GM19397 (cell line): Measurements from ENCODE around the gene CORO2A.
A peak's percentile ranks its signal among the peaks of the same experiment; 100 is the strongest.
"Not testable (repeated sequence)": the region's sequence is repeated elsewhere in the genome, so short reads cannot be mapped to it uniquely, and the experiment has no call there.

Experiments
- ATAC-seq: cut with Tn5 transposase; IDR thresholded peaks from one replicate; pipeline ENCODE4 v1.9.1; 2021; ENCODE audit warnings: mild to moderate bottlenecking, moderate library complexity; ENCODE audit not compliant: unreplicated experiment

The CORO2A gene

DNA sequence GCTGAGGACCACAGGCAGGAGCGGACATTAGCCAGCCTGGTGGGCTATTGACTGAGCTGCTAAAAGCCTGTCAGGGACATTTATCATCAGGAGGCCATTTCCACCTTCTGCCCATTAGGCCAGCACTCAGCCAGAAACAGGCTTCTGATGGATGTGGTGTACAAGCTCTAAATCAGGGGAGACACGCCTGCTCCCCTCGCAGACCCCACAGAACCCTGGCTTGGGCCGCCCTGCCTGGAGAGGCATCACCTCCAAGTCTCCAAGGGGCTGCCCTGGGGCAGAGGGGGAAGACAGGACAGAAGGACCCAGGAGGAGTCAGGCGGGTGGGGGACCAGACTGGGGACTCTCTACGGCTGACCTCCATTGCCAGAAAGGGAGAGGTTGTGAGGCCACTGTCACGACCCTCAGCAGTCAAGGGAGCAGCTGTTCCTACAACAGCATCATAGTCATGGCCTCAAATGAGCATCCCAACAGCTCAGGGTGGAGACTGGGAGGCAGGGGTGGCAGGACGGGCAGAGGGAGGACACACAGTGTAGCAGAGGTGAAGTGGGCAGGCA is 49.4 kb downstream of the CORO2A start:
- no peak for ATAC-seq

GRCh38 chr9:98142182-98142907 is 50.1 kb downstream of the CORO2A start:
- ATAC-seq = no peak

GRCh38 chr9:98140503-98140902 is 51.9 kb downstream of the CORO2A start:
- ATAC-seq = no peak

- ATAC-seq = no peak
Observed at GRCh38 chr9:98136489-98136888, 55.9 kb downstream of the CORO2A start.

- ATAC-seq = no peak
Observed at GRCh38 chr9:98135938-98136337, 56.5 kb downstream of the CORO2A start.

DNA sequence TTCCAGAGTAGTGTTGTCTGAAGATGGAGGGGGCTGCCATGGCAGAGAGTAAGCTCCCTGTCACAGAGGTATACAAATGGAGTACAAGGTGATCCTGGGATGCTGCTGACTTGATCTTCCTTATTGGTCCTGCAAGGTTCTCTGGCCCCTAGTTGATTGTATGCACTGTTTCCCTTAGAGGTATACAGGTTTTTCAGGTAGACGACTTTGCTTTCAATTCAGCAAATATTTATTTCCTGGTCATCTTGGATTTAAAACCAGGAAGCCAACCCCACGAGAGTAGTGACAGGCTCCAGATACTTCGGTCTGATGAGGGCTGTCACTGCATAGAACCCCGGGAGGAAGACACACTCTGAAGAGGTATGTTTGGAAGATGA is 56.9 kb downstream of the CORO2A start:
- ATAC-seq = no peak

DNA sequence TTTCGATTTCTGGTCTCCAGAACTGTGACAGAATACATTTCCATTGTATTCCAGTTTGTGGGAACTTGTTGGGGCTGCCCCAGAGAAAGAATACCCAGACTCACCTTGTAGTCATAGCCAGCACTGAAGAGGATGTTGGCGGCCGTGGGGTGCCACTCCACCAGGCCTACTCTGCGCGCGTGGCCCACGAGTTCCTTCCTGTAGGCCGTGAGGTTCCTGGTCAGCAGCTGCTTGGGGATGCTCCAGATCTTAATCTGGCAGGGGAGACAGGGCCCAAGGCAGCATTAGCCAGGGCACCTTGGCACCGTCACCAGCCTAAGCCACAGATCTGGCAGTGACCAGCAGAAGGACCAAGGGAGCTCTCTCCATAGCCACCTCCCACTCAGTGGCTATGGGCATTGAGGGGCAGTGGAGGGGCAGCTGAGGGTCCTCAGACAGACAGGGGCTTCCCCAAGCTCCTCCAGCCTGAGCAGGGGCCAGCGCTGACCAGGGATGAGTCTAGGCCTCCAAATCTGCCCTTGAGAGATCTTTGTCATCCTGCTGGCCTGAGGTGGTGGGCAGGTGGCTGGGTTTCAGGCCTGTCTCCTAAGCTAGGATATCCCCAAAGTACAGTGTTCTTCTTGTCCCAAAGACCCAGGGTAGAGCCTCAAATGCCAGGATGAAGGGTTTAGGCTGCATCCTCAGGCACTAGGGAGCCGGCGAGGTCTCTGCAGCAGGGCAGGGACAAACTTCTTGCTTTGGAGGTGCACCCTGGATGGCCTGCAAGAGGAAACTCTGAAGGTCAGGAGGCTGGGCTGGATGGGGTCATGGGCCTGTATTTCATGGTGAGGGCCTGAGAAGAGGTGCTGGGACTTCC is 57.5 kb downstream of the CORO2A start:
- ATAC-seq = no peak

GRCh38 chr9:98132806-98133631 is 59.4 kb downstream of the CORO2A start:
- ATAC-seq = no peak

DNA sequence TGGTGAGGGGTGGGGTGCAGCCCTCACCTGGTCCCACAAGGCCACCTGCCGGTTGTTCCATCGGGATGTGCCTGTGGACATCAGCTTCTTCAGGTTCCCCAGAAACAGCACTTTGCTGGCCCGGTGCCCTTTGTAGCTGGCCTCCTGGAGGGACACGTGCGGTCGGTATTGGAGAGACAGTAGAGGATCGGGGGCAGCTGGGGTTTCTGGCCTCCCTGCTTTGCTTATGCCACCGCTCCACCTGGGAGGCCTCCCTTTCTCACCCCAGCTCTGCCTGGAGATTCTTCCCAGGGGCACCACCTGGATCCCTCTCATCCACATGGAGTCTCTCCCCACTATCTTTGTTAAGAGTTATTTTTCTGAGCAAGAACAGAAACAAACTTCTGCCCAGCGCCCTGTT is 60.3 kb downstream of the CORO2A start:
- no peak for ATAC-seq

DNA sequence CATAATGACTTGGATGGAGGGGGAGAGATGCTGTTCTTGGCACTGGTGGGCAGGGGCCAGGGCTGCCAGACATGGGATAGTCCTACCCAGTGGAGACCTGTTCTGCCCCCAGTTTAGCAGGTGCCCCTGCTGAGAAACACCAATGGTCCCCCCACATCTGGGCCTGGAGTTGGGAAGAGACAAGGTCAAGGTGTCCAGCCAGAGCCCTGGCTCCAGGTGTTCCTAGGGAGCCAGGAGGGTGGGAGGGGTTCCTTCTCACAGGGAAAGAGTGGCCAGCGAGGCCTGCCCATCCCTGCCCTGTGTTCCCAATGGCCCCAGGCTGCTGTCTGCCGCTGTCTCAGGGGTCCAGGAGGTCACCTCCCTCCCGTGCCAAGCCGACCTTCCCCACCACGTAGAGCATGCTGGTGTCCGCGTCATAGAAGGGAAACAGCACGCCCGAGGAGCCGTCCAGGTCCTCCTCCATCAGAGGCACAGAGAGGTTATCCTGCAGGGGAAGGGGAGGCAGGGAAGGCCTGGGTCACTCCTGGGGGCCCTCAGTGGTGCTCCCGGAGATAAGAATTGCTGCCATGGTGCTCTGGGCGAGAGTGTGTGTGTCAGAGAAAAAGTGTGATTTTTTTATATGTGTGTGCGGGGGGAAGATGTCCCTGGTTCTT is 61.7 kb downstream of the CORO2A start:
- no peak for ATAC-seq

- ATAC-seq = not testable (repeated sequence)
Observed at GRCh38 chr9:98130060-98130459, 62.4 kb downstream of the CORO2A start.

GRCh38 chr9:98129451-98129881 is 63.0 kb downstream of the CORO2A start:
- no peak for ATAC-seq

- no peak for ATAC-seq
Observed at GRCh38 chr9:98128316-98128715, 64.1 kb downstream of the CORO2A start.

DNA sequence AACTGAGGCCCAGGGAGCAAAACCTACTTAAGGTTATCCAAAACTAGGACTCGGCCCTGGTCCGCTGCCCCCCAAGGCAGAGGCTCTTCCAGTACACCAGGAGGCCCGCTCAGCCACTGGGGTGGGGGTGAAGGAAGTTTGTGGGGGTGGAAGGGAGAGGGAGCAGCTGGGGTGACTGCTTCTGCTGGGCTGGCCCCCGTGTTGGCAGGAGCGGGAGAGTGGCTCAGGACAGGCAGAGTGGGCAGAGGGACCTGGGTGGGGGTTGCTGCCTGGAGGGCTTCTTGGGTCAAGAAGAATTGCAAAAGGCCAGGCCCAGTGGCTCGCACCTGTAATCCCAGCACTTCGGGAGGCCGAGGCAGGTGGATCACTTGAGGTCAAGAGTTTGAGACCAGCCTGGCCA is 65.2 kb downstream of the CORO2A start:
- no peak for ATAC-seq

DNA sequence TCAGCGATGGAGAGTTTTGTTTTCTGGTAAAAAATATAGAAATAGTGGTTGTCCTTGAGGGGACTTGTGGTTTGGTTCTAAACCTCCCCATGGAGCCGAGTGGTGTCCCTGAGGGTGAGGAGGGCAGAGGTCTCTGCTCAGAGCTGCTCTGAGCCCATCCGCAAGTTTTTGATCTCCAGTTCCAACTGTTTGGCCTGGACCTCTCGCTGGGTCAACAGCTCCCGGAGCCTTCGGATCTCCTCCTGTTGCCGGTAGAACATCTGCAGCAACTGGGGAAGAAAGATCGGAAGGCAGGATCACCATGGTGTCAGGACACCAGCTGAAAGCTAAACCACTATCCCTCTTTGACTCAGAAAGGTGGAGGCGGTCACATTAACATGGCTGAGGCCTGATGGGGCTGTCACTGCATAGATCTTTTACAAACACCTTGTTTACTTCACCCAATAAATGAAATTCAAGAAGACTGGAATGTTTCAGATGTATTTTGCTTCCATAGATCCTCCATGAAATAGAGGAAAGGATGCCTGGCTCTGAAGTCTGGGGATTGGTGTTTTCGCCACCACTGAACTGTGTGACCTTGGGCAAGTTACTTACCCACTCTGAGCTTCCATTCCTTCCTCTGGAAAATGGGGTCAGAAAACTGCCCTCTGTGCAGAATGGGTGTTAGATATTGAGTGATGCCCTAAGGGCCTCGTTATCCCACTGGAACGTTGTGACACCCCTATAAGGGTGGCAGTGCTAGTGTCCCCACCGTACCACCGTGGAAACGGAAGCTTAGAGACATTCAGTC is 67.6 kb downstream of the CORO2A start:
- ATAC-seq = no peak

GRCh38 chr9:98124091-98124490 is 68.3 kb downstream of the CORO2A start:
- ATAC-seq = not testable (repeated sequence)

DNA sequence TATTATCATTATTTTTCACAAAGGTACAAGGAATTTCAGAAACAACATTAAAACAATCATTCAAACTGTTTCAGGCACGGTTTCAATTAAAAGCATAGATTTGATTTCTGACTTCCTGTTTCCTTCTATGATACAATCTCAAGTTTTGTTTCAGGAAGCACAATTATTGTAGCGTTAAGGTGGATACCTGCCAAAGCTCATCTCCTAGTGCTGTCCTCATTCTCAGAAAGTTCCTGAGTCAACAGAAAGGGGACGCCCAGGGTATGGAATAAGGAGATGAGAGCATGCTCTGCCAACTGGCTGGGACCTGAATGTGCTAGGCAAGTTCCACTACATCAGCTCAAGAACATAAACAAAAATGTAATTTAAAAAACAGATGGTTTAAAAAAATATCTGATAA is 71.4 kb downstream of the CORO2A start:
- ATAC-seq = no peak

DNA sequence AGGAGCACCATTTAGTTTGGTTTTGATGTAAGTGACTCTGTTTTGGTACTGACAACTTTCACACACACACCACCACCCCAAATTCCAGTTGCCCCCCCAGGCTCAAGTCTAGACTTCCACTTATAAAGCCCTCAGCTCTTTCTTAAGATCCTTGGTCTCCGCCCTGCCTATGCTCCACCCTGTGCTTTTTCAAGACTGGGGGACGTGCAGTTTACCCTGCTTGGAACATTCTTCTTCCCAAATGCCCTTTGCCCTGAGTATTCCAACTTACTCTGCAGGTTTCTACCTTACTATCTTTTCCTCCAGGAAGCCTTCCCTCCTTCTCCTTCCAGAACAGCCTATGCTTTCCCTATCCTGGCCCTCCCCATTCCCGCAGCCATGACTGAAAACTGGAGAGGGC is 72.0 kb downstream of the CORO2A start:
- ATAC-seq = no peak

- peak; percentile 62 for ATAC-seq
Observed at GRCh38 chr9:98118640-98119601, 73.5 kb downstream of the CORO2A start, which contains the start of gene TRIM14. TRIM14 (minus strand) TSS chr9:98119222; CDS start chr9:98119188, 34 bp downstream.
